Measurements from ENCODE around the gene SLC9A7. TPM values are rescaled to one million over a fixed set of nuclear protein-coding genes. Genes with fewer than 3 reads are reported as not detected.

The SLC9A7 gene
- polyA plus RNA-seq, 1 experiment: 15.3 TPM

GRCh38 chrX:46710927-46711623 lies 47.8 kb downstream of the SLC9A7 start:
- no peak for DNase-seq (ENCODE audit: low read depth, low spot score)
- no peaks in the 10 kb centered on the region for H3K27me3 ChIP-seq (ENCODE audit: control insufficient read depth, insufficient read depth, low read length)
- H3K4me3 ChIP-seq (ENCODE audit: low read depth, low read length): no peak overlapping the region
- no peak overlapping the region for H3K27ac ChIP-seq (ENCODE audit: low read depth, low read length)
- no peak for TF ChIP-seq CTCF (IDR thresholded peaks at IDR 0.05; ENCODE audit: low read depth, low read length)
- ChIA-PET POLR2A (no interaction called here), CTCF (no interaction called here)
- H3K9me3 ChIP-seq (ENCODE audit: control insufficient read depth, insufficient read depth, low read length): no peaks in the 10 kb centered on the region

- CTCF ChIA-PET: no interaction called here
- Histone ChIP-seq H3K4me3 (ENCODE audit: low read depth, low read length) (no peak overlapping the region), H3K27me3 (ENCODE audit: control insufficient read depth, insufficient read depth, low read length) (no peaks in the 10 kb centered on the region), H3K9me3 (ENCODE audit: control insufficient read depth, insufficient read depth, low read length) (no peaks in the 10 kb centered on the region), H3K27ac (ENCODE audit: low read depth, low read length) (no peak overlapping the region)
- TF ChIP-seq CTCF (IDR thresholded peaks at IDR 0.05; ENCODE audit: low read depth, low read length): no peak
- no peak for DNase-seq (ENCODE audit: low read depth, low spot score)
- POLR2A ChIA-PET: no interaction called here
Observed at GRCh38 chrX:46710425-46710824, 48.5 kb downstream of the SLC9A7 start.

- TF ChIP-seq CTCF (IDR thresholded peaks at IDR 0.05; ENCODE audit: low read depth, low read length): no peak
- no peaks in the 10 kb centered on the region for H3K27me3 ChIP-seq (ENCODE audit: control insufficient read depth, insufficient read depth, low read length)
- no peak overlapping the region for H3K4me3 ChIP-seq (ENCODE audit: low read depth, low read length)
- CTCF ChIA-PET: no interaction called here
- POLR2A ChIA-PET: no interaction called here
- no peaks in the 10 kb centered on the region for H3K9me3 ChIP-seq (ENCODE audit: control insufficient read depth, insufficient read depth, low read length)
- no peak overlapping the region for H3K27ac ChIP-seq (ENCODE audit: low read depth, low read length)
- no peak for DNase-seq (ENCODE audit: low read depth, low spot score)
Observed at GRCh38 chrX:46707274-46707965, 51.5 kb downstream of the SLC9A7 start.

- Histone ChIP-seq H3K4me3 (ENCODE audit: low read depth, low read length) (no peak overlapping the region), H3K27ac (ENCODE audit: low read depth, low read length) (no peak overlapping the region), H3K9me3 (ENCODE audit: control insufficient read depth, insufficient read depth, low read length) (no peaks in the 10 kb centered on the region), H3K27me3 (ENCODE audit: control insufficient read depth, insufficient read depth, low read length) (no peaks in the 10 kb centered on the region)
- TF ChIP-seq CTCF (IDR thresholded peaks at IDR 0.05; ENCODE audit: low read depth, low read length): no peak
- CTCF ChIA-PET: no interaction called here
- POLR2A ChIA-PET: no interaction called here
- no peak for DNase-seq (ENCODE audit: low read depth, low spot score)
Observed at GRCh38 chrX:46704767-46705386, 54.0 kb downstream of the SLC9A7 start.

GRCh38 chrX:46703980-46704379 lies 54.9 kb downstream of the SLC9A7 start:
- no peak for DNase-seq (ENCODE audit: low read depth, low spot score)
- POLR2A ChIA-PET: no interaction called here
- CTCF ChIA-PET: no interaction called here

More at GRCh38 chrX:46703980-46704379, 54.9 kb downstream of the SLC9A7 start:
- Histone ChIP-seq H3K4me3 (ENCODE audit: low read depth, low read length) (no peak overlapping the region), H3K9me3 (ENCODE audit: control insufficient read depth, insufficient read depth, low read length) (no peaks in the 10 kb centered on the region), H3K27ac (ENCODE audit: low read depth, low read length) (no peak overlapping the region), H3K27me3 (ENCODE audit: control insufficient read depth, insufficient read depth, low read length) (no peaks in the 10 kb centered on the region)
- no peak for TF ChIP-seq CTCF (IDR thresholded peaks at IDR 0.05; ENCODE audit: low read depth, low read length)

All from AG04450 (cell line).